ENCODE data around the gene GPAT3. TPM values are rescaled to one million over a fixed set of nuclear protein-coding genes. Genes with fewer than 3 reads are reported as not detected.

Gene GPAT3
- total RNA-seq, 6 donors from 2014 or later, result 3.2 to 9.9 (median 8.4) TPM; not detected in 1

GRCh38 chr4:83536362-83537272 is 709 bp downstream of the GPAT3 start:
- 8 to 13% methylated on average over 20 to 46 of the region's 46 CpGs for WGBS, 2 donors
- Histone ChIP-seq H3K36me3 (no peaks in the 10 kb centered on the region), H3K4me1 (peaks cover 10 to 32% (median 16%) of the 10 kb centered on the region in 4 donors), H3K9me3 (no peaks in the 10 kb centered on the region), H3K4me3 (peak overlapping the region; percentile 64 to 80 (median 70)), H3K27me3 (no peaks in the 10 kb centered on the region), H3K27ac (peak overlapping the region; percentile 78 to 88 (median 81))
- ATAC-seq (ENCODE audit: low FRiP score in 2 of 2), result peak; percentile 40 to 71
- peak in 1 of 2 donors; percentile 35 for DNase-seq
- TF ChIP-seq POLR2AphosphoS5 (IDR thresholded peaks at IDR 0.05) (no peak), CTCF (IDR thresholded peaks at IDR 0.05) (no peak), POLR2A (IDR thresholded peaks at IDR 0.05) (peak in 1 of 4 donors; percentile 7), EP300 (IDR thresholded peaks at IDR 0.05) (no peak)

GRCh38 chr4:83542225-83542624 is 6.3 kb downstream of the GPAT3 start:
- DNase-seq (no peak), ATAC-seq (ENCODE audit: low FRiP score in 2 of 2) (no peak)
- no peak for TF ChIP-seq CTCF (IDR thresholded peaks at IDR 0.05)
- TF ChIP-seq POLR2A (IDR thresholded peaks at IDR 0.05), result no peak
- no peak for TF ChIP-seq EP300 (IDR thresholded peaks at IDR 0.05)
- no peak for TF ChIP-seq POLR2AphosphoS5 (IDR thresholded peaks at IDR 0.05)
- Histone ChIP-seq H3K4me1 (peaks cover 0 to 5% (median 0%) of the 10 kb centered on the region in 4 donors), H3K36me3 (no peaks in the 10 kb centered on the region), H3K9me3 (no peaks in the 10 kb centered on the region), H3K27me3 (no peaks in the 10 kb centered on the region), H3K27ac (no peak overlapping the region), H3K4me3 (no peak overlapping the region)
- 86 to 87% methylated on average over 5 of the region's 5 CpGs for WGBS, 2 donors

GRCh38 chr4:83546786-83547185 is 10.9 kb downstream of the GPAT3 start:
- TF ChIP-seq POLR2AphosphoS5 (IDR thresholded peaks at IDR 0.05) (no peak), CTCF (IDR thresholded peaks at IDR 0.05) (no peak), POLR2A (IDR thresholded peaks at IDR 0.05) (no peak), EP300 (IDR thresholded peaks at IDR 0.05) (no peak)
- no peaks in the 10 kb centered on the region for H3K27me3 ChIP-seq
- no peak for DNase-seq
- no peak overlapping the region for H3K4me3 ChIP-seq
- H3K36me3 ChIP-seq, result no peaks in the 10 kb centered on the region
- no peak overlapping the region for H3K27ac ChIP-seq
- H3K4me1 ChIP-seq, result peaks cover 0 to 8% (median 2%) of the 10 kb centered on the region in 4 donors
- ATAC-seq (ENCODE audit: low FRiP score in 2 of 2), result no peak
- no peaks in the 10 kb centered on the region for H3K9me3 ChIP-seq
- 92 to 93% methylated on average over 3 of the region's 3 CpGs for WGBS, 2 donors

- H3K9me3 ChIP-seq, result no peaks in the 10 kb centered on the region
- H3K4me1 ChIP-seq, result peaks cover 0 to 8% (median 2%) of the 10 kb centered on the region in 4 donors
- H3K4me3 ChIP-seq, result no peak overlapping the region
- no peaks in the 10 kb centered on the region for H3K27me3 ChIP-seq
- DNase-seq, result peak in 1 of 2 donors; percentile 85
- peak; percentile 78 to 83 for ATAC-seq (ENCODE audit: low FRiP score in 2 of 2)
- no peaks in the 10 kb centered on the region for H3K36me3 ChIP-seq
- TF ChIP-seq POLR2AphosphoS5 (IDR thresholded peaks at IDR 0.05), result peak in 1 of 2 donors; percentile 45
- no peak for TF ChIP-seq EP300 (IDR thresholded peaks at IDR 0.05)
- no peak for TF ChIP-seq POLR2A (IDR thresholded peaks at IDR 0.05)
- 54 to 60% methylated on average over 7 of the region's 7 CpGs for WGBS, 2 donors
- no peak overlapping the region for H3K27ac ChIP-seq
Measured at GRCh38 chr4:83548151-83548905, 12.4 kb downstream of the GPAT3 start.

GRCh38 chr4:83552083-83552482 is 16.2 kb downstream of the GPAT3 start:
- Histone ChIP-seq H3K4me3 (no peak overlapping the region), H3K36me3 (no peaks in the 10 kb centered on the region), H3K27me3 (no peaks in the 10 kb centered on the region), H3K9me3 (no peaks in the 10 kb centered on the region), H3K4me1 (peaks cover 0 to 12% (median 2%) of the 10 kb centered on the region in 4 donors), H3K27ac (no peak overlapping the region)
- WGBS, 2 donors, result 67 to 72% methylated on average over 3 of the region's 3 CpGs
- peak in 1 of 2 donors; percentile 30 for ATAC-seq (ENCODE audit: low FRiP score in 2 of 2)
- TF ChIP-seq POLR2AphosphoS5 (IDR thresholded peaks at IDR 0.05), result no peak
- TF ChIP-seq POLR2A (IDR thresholded peaks at IDR 0.05), result no peak
- no peak for TF ChIP-seq EP300 (IDR thresholded peaks at IDR 0.05)
- TF ChIP-seq CTCF (IDR thresholded peaks at IDR 0.05), result no peak
- DNase-seq, result no peak

All from upper lobe of left lung (tissue), 6 donors.